Astrocyte (in vitro differentiated cells and primary cell): ENCODE measurements around the gene RNPS1.

Source experiments
- CTCF ChIP-seq: IDR thresholded peaks from 2 replicates; pipeline ENCODE4 v1.5.1; 2011; ENCODE audit warnings: low read depth, mild to moderate bottlenecking, inconsistent platforms, low read length, moderate library complexity; ENCODE audit not compliant: insufficient read depth
- EZH2 ChIP-seq: IDR thresholded peaks from 2 replicates; pipeline ENCODE4 v1.6.1; 2012; ENCODE audit warnings: mild to moderate bottlenecking, low read length, inconsistent platforms; ENCODE audit not compliant: insufficient read depth

GRCh38 chr16:2235695-2236336 is 32.1 kb downstream of the RNPS1 start:
- TF ChIP-seq CTCF (no peak), EZH2 (no peak)
